NCI-H2029 (cell line): ENCODE measurements around the gene RDH14.

Source experiments
- DNase-seq: peaks from one replicate; lab custom pipeline; 2025; lab: John Stamatoyannopoulos, UW

The RDH14 gene

DNA sequence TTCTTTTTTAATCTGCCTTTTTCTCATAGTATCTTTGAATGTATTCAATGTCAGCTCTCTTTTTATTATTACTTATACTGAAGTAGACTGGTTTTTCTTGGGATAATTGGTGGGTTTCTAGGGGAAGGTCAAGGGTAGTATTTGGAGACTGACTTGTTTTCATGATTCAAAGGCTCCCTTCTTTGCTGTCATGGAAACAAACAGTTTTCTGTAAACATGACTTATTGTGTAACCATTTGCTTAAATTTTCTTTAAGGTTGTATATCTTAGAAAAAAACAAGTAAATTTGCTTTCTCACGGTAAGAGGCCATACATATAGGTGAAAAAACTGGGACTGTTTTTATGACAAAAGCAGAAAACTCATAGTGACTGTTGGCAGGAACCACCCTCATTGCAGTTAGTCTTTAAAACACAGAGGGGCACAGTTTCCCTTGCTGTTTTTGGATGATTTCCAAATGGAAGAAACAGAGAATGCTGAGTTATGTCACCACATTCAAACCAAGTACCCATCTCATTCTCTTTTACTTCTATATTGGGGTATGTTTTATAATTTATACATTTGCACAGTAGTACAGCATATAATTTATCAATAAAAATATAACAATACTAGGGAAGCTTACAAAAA lies 5.8 kb upstream of the RDH14 start:
- DNase-seq = no peak

DNA sequence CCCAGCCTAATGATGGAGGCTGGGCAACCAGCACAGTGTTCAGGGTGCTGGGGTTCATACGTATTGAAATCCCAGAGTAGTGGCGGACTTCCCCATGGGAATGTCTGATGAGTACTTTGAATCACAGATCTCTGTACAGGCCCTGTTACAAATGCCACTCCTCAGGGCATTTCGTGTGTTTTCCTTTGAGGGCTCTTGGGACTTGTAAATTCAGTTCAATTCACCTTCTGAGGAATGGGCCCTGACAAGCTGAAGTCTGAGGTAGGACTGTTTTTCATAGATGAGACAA lies 288 bp upstream of the RDH14 start:
- no peak for DNase-seq

DNA sequence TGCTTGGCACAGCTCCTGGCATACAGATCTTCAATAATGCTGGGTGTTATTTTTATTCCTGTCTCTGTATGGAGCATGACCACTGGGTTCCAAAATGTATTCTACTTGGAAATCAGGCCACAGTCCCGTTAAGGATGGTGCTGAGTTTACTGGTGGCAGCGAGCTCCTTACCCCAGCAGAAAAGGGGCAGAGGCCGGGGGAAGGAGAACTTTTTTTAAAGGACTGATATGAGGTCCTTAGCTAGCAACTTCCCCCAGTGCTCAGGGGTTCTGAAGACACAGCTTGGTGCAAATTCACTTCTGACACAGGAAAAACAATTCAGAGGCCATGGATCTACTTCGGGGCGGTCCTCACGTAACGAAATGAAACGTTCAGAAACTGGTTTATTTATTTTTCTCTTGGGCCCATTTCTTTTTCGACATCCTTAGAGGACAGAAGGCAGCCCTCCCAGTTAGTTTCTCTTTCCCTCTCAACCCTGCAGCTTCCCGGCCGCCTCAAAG lies 872 bp downstream of the RDH14 start:
- DNase-seq = no peak

DNA sequence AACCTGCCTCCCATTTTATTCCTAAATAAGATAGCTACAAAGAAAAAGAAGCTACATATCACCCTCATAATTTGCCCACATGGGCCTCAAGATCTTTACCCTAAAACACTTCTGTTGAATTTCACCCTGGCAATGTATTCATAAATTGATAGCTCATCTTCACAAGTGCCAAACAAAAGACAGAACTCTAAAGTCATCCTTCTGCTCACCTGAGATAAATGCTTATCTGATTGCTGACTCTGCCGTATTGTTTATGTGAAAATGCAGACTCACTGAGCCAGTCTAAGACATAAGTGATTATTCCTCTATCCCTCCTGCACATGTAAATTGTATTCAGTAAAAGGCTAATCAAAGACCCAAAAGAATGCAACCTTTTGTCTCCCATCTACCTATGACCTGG lies 2.0 kb downstream of the RDH14 start:
- no peak for DNase-seq

DNA sequence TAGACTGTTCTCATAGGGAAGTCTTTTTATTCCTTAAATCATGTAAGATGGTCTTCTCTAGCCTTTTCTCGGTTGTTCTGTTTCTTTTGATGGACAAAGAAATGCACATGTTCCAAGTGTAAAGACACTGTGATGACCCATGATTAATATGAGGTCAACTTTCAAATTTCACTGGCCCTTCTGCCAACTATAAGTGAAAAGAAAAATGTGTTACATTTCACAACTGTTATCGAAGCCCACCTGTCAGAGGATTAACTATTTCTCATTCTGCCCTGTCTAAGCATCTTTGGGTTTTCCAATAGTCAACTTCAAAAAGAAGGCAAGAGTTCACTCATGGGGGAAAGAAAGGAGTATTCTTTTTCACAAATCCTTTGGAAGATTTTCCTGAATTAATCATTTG lies 3.3 kb downstream of the RDH14 start:
- no peak for DNase-seq

DNA sequence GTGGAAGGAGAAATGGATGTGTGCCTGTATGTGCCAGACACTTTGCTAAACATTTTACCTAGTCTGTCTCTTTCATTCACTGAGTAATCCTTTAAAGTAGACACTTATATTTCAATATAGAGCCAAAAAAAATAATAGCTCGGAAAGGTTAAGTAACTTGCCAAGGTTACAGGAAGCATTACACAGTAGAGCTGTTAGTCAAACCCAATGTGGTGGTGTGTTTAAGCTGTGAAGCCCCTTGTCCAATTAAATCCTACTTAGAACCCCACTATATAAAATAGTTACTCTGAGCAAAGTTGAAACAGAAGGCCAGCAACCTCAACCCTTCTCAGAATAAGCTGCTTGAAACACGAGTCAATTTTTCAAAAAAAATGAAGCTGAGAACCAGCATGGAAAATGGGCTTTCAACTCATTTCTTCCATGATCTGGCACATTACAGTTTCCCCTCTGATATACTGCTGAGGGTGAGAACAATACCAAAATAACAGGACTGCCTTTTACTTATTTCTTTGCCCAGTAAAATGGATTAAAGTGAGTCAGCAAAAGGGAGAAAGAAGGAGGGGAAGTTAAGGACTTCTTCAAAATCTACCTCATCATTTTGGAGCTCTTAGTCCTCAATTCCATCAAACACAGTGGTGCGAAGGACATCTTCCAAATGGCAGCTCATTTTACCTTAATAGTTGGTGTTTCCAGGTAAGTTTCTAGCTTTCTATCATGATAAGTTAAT lies 7.9 kb downstream of the RDH14 start:
- peak; percentile 66 for DNase-seq

DNA sequence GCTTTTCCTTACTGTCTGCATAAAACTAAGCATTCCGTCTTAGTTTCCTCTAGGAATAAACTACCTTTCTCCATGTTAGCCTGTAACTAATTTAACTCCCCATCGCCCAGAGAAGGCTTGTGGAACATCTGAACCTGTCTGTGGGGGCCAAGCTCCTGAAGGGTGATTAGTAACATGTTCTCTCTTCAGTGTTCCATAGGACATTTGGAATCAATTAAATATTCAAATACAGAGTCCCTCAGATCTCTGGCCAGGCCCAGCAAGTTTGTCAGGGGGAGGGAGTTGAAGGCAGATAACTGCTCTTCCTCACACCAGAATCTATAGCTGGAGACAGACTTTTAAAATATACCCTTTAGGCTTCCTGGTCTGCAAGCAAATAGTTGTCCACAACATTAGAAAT lies 8.8 kb downstream of the RDH14 start:
- DNase-seq = no peak

DNA sequence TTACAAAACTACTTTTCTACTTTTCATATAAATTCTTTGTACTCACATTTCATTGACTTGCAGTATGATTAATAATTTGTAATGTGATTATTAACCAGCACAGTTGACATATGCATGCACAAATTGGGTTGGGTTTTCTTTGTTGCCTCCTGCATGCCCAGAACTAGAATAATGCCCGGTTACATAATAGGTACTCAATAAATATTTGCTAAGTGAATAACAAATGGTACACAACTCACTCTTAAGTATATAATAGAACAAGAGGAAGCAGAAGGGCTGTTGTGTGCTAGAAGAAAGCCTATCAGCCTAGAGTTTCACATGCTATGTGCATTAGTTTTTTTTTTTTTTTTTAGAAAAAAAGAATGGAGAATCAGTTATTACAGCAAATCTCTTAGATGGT lies 9.3 kb downstream of the RDH14 start:
- DNase-seq = peak; percentile 51

DNA sequence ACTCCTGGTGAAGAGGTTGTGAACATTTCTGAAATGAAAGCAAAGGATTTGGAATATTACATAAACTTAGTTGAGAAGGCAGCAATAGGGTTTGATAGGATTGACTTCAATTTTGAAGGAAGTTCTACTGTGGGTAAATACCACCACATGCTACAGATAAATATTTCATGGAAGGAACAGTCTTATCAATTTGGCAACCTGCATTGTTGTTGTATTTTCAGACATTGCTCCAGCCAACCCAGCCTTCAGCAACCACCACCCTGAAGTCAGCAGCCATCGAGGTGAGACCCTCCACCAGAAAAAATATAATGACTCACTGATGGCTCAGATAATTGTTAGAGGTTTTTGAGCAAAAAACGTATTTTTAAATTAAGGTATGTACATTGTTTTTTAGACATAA lies 10.0 kb downstream of the RDH14 start:
- no peak for DNase-seq

DNA sequence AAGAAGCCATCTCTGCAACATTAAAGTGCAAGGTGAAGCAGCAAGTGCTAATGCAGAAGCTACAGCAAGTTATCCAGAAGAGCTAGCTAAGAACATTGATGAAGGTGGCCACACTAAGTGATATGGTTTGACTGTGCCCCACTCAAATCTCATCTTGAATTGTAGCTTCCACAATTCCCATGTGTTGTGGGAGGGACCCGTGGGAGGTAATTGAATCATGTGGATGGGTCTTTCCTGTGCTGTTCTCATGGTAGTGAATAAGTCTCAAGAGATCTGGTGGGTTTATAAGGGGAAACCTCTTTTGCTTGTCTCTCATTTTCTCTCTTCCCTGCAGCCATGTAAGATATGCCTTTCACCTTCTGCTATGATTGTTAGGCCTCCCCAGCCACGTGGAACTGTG lies 11.4 kb downstream of the RDH14 start:
- no peak for DNase-seq

DNA sequence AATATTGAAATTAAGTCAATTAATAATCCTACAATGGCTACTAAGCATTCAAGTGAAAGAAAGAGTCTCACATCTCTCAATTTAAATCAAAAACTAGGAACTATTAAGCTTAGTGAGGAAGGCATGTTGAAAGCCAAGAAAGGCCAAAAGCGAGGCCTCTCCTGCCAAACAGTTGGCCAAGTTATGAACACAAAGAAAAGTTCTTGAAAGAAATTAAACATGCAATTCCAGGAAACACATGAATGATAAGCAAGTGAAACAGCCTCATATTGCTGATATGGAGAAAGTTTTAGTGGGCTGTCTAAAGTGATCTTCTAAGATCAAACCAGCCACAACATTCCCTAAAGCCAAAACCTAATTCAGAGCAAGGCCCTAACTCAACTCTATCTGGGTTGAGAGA lies 11.8 kb downstream of the RDH14 start:
- no peak for DNase-seq

DNA sequence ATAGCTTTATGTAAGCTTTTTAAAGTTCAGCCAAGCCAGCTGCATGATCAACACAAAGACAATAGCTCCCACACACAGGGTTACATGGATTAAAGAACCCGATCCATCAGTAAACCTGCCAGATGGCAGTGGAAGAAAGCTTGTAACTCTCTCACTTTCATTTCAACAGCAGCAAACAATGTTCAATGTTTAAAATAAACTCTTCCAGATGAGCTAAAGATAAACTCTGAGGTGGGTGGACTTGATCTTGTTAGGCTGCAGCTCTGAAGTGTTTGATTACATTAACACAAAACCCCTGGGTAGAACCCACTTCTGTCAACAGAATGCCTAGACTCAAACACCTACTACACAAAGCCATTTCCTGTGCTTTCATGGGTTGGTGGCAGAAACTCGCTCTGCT lies 13.9 kb downstream of the RDH14 start:
- peak; percentile 75 for DNase-seq

DNA sequence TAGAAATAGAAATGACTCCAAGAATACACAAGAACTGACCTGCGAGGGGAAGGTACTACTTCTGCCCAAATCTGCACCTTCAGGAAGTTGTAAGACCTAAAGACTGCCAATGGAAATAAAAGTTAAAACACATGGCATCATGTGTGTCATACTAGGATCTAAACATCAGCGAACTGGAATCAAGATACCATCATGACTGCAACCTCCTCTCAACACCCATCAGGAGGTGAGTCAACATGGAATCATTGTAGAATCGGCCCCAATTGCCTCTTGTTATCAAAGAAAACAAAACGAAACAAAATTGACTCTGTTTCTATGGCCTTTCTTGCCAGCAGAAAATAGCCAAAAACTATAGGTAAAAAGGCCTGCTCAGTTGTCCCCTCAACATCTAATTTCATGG lies 15.1 kb downstream of the RDH14 start:
- DNase-seq = peak; percentile 13

DNA sequence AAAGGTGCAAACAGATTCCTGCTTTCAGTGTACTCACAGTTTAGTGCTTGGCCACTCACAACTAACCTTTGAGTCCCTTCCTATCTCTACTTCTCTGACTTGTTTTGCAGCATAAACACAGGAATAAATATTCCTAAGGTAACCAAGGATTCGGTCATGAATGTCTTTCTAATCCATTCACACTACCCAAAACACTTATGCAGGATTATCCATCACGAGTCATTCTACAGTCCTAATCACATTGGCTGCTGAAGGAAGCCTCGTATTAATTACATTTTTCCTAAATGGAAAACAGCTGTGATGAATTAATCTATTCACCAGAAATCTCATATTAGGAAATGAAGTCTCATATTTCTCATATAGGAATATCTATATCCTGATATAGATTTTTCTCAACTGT lies 16.3 kb downstream of the RDH14 start:
- DNase-seq = no peak

DNA sequence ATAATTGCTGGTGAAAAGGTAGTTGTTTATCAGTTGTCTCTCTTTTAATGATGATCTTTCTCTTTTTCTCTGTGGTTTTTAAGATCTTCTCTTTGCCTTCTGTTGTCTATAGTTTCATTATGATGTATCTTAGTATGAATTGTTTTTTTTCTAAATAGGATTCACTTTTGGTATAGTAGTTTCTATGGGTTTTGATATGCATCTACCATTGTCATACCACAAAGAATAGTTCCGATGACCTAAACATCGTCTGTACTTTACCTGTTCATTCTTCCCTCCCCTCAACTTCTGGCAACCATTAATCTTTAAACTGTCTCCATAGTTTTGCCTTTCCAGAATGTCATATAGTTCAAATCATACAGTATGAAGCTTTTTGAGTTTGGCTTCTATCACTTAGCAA lies 19.6 kb downstream of the RDH14 start:
- no peak for DNase-seq

DNA sequence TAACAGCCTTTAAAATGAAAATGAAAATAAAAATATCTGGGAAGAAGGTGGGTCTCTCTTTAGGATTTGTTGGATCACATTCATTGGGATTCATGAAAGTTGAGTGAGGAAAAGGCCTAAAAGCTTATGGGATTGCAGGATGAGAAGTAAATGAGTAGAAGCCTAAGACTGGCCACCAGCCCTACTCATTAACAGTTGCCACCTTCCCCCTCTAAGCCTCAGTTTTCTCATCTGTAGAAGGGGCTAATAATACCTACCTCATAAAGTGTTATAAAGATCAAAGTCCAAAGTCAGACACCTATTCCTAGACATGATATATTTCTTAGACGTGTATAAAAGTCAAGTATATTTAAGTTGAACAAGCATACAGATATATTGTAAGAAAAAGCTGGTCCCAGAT lies 23.8 kb downstream of the RDH14 start:
- DNase-seq = no peak

DNA sequence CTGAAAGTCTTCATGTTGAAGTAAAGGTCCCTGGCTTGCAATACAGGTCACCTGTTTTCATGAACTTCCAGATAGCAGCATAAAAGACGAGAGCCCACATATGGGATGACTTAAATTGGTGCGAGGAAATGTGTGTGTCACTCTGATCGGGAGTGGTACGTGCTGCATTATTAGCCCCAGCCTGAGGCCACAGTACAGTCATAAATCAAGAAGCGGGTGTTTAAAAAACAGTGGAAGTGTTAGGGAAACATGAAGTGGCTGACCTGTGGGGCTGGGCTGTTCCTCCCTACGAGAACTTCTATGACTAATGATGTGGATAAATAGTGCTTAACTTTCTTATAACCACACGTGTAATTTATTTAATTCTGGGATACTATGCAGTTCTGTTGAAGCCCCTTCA lies 24.4 kb downstream of the RDH14 start:
- no peak for DNase-seq

DNA sequence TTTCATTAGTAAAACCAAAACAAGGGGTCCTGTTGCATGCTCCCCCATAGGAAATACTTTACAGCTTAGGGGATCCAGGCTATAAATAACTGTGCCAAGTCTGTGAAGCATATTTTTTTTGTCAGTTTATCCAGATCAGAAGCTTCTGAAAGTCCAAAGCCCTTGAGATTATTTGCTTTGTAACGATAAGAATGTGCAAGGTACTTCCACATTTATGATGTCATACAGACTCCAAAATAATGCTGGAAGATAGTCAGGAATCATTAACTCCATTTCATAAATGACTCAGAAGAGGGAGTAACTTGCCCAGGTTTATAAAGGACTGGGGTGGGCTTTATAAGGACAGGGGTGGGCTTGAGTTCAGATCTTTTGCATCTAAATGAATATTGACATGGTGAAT lies 29.3 kb downstream of the RDH14 start:
- no peak for DNase-seq

DNA sequence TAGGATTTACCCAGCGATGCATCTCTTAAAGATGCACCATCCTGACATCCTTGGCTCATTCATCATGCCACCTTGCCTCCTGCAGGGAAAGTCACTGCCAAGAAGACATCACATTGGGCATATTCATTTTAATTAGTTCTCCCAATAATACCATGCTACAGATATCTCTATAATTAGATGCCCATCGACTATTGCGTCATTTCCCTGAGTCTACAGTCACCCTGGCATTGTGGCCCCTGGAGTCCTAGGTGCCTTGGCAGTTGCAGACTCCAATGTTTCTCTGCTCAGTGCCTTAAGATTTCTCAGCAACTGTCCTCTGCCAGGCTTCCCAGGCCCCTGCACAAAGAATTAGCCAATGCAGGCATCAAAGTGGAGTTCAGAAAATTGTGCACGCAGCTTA lies 32.6 kb downstream of the RDH14 start:
- no peak for DNase-seq

DNA sequence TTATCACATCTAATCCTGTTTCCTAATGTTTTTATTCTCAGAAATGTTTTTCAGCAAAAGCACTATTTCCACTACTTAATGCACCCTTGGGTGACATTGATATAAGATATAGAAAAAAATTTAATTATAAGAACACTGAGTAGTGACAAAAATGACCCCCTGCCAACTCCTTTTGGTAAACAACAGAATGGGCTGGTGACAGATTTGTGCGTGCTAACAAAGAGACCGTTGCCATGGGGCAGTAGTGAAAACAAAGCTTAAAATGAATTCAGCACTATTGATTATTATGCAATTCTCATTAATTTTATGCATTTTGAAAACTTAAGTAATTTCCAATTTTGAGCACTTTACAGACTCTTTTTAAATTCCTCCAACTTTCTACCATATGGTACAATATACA lies 33.1 kb downstream of the RDH14 start:
- no peak for DNase-seq

DNA sequence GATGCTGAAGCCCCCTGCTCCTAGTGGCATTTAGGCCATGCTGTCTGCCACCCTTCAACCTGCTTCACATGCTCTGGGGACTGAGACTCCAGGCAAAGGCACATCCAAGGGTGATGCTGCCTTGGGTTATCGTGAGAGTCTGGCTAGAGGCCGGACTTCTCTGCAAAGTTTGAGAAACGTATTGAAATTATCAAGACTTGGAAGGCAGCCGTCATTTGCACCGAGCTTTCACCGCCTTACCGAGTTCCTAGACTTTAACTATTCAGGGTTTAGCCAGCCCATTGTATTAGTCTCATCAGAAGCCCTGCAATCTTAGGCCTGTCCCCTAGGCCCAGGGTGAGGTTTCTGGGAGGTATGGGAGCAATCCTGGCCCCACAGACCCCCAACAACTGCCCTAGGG lies 34.0 kb downstream of the RDH14 start:
- no peak for DNase-seq

DNA sequence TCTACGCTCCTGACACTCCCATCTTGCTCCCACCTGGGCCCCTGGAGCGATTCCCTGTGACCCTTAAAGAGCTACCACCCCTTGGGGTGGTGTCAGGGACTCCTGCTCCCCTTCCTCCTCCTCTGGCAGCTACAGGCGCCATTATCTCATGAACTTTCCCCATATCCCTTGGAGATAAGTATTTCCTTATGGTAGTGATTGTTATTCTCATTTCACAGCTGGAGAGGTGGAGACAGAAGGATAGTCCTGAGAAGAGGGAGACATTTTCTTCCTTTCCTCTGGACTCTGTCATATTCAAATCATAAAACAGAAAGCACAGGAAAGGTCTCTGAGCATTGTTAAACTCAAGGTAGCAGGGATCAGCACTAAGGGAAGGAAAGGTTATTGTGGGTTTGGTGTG lies 34.6 kb downstream of the RDH14 start:
- DNase-seq = no peak

DNA sequence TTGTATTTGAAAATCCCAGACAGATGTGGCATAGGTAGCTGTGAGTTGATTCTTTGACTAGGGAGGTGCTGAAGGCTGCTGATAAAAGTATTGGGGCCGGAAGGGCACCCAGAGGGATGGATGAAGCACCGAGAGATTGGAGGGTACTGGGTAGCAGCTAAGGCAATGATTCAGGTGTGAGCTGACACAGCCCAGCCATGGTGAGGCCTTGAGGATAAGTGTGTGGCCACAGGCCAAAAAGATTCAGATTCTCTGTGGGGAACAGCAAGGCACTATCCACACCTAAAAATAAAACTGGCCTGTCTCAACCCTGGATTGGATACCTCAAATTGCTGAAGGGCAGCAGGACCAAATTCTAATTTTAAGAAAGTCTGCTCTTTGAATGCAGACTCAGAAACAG lies 35.2 kb downstream of the RDH14 start:
- no peak for DNase-seq

DNA sequence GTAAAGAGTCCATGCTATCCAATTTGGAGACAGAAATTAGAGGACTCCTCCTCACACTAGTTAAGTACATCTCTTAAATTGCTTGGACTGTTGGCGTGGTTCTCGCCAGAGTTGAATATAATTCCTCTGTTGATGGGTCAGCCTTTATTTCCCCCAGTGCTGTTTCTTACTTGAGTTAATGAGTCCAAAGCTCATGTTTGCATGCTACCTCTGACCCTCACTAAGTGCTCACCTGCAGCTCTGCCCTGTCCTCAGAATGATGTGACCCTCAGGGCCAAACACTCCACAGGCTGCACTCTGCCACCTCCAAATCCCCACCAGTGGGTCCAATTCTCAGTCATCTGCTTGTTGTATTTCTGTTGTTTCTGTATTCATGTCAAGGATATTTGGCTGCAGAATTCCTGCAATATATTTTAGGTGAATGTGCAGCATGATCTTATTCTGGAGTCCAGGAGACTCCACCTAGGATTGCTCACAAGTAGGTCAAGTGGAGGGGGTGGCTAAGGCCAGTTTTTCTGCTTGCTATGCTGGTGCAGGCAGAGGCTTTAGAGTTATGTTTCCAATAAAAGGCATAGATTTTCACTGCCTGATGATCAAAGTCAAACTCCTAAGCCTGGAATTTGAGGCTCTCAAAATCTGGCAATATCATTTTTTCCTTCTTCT lies 37.8 kb downstream of the RDH14 start:
- no peak for DNase-seq
